Uterus (tissue), 4 donors: Measurements from ENCODE around the gene EPS15. TPM values are rescaled to one million over a fixed set of nuclear protein-coding genes. Genes with fewer than 3 reads are reported as not detected.
"Not testable (repeated sequence)": the region's sequence is repeated elsewhere in the genome, so short reads cannot be mapped to it uniquely, and the experiment has no call there.

Experiments
- DNase-seq, 2 donors: peaks; one replicate each; pipeline ENCODE4 v3.0.0-alpha.2; 2019 to 2020
- H3K27ac ChIP-seq, 2 donors: fragments of 200-600 bp; sonication (generic); 1 replicate in 1 of 2; 2 replicates in 1 of 2; pipeline ENCODE4 v1.5.1; 2016 to 2018
- H3K27me3 ChIP-seq, 2 donors: fragments of 200-600 bp; sonication (generic); one replicate each; pipeline ENCODE4 v1.5.1; 2018 to 2019; ENCODE audit warnings: control low read depth in 1 of 2
- H3K36me3 ChIP-seq, 2 donors: fragments of 200-600 bp; sonication (generic); one replicate each; pipeline ENCODE4 v1.5.1; 2019; ENCODE audit warnings: control low read depth in 1 of 2
- H3K4me1 ChIP-seq, 2 donors: fragments of 200-600 bp; sonication (generic); one replicate each; pipeline ENCODE4 v1.5.1; 2018 to 2019; ENCODE audit warnings: control low read depth in 1 of 2
- H3K4me3 ChIP-seq, 2 donors: fragments of 200-600 bp; sonication (generic); 1 replicate in 1 of 2; 2 replicates in 1 of 2; pipeline ENCODE4 v1.5.1; 2018 to 2019; ENCODE audit warnings: mild to moderate bottlenecking in 1 of 2
- H3K9me3 ChIP-seq, 2 donors: fragments of 200-600 bp; sonication (generic); one replicate each; pipeline ENCODE4 v1.5.1; 2019; ENCODE audit warnings: control low read depth in 1 of 2
- POLR2A ChIP-seq, 2 donors: fragments of 450-650 bp; IDR thresholded peaks; one replicate each; pipeline ENCODE4 v1.6.1; 2016; ENCODE audit warnings: antibody characterized with exemption in 2 of 2, mild to moderate bottlenecking in 1 of 2, moderate library complexity in 1 of 2
- intact Hi-C: fragments of 100-400 bp; cut with DNase I; formaldehyde crosslinking; loops from one replicate; pipeline ENCODE4 v1.15.1; 2023; ENCODE audit warnings: low total_unique reads
- total RNA-seq, 4 donors: library from RNA; depleted of rRNA in 3 of 4; stranded (reverse); fragments of >200 nt in 3 of 4; gene quantifications; one replicate each; pipeline versions ENCODE4 v1.1.0 to v1.2.4, GENCODE V29; 2014 to 2023
- TF ChIP-seq, protein P1 (sequence below), 4 experiments: fragments of 200-600 bp in 2 of 4; fragments of 450-650 bp in 2 of 4; sonication (generic) in 2 of 4; IDR thresholded peaks; one replicate each; pipeline ENCODE4 v1.5.1; 2016 to 2019; ENCODE audit warnings: antibody characterized with exemption in 4 of 4, mild to moderate bottlenecking in 2 of 4, moderate library complexity in 1 of 4
- donor health status: DM: yes; HTN: yes; CAD: no.

Gene EPS15
- total RNA-seq, 4 donors from 2014 or later: 30.7 to 133 (median 81.1) TPM

- TF ChIP-seq POLR2A (IDR thresholded peaks at IDR 0.05): no peak
- TF ChIP-seq, protein P1, sequence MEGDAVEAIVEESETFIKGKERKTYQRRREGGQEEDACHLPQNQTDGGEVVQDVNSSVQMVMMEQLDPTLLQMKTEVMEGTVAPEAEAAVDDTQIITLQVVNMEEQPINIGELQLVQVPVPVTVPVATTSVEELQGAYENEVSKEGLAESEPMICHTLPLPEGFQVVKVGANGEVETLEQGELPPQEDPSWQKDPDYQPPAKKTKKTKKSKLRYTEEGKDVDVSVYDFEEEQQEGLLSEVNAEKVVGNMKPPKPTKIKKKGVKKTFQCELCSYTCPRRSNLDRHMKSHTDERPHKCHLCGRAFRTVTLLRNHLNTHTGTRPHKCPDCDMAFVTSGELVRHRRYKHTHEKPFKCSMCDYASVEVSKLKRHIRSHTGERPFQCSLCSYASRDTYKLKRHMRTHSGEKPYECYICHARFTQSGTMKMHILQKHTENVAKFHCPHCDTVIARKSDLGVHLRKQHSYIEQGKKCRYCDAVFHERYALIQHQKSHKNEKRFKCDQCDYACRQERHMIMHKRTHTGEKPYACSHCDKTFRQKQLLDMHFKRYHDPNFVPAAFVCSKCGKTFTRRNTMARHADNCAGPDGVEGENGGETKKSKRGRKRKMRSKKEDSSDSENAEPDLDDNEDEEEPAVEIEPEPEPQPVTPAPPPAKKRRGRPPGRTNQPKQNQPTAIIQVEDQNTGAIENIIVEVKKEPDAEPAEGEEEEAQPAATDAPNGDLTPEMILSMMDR (IDR thresholded peaks at IDR 0.05): no peak
- Histone ChIP-seq H3K27ac (no peak overlapping the region), H3K4me1 (no peaks in the 10 kb centered on the region), H3K9me3 (no peaks in the 10 kb centered on the region), H3K27me3 (no peaks in the 10 kb centered on the region), H3K36me3 (no peaks in the 10 kb centered on the region), H3K4me3 (no peak overlapping the region)
- no peak for DNase-seq
- intact Hi-C loops: no loop called here
Observed at GRCh38 chr1:51564124-51564523, 45.1 kb upstream of the EPS15 start.

GRCh38 chr1:51561702-51562101 lies 42.6 kb upstream of the EPS15 start:
- H3K9me3 ChIP-seq: no peaks in the 10 kb centered on the region
- TF ChIP-seq, protein P1 (IDR thresholded peaks at IDR 0.05): no peak
- TF ChIP-seq POLR2A (IDR thresholded peaks at IDR 0.05): no peak
- H3K4me1 ChIP-seq: no peaks in the 10 kb centered on the region
- no peaks in the 10 kb centered on the region for H3K36me3 ChIP-seq
- H3K4me3 ChIP-seq: no peak overlapping the region
- no peaks in the 10 kb centered on the region for H3K27me3 ChIP-seq
- DNase-seq: no peak
- H3K27ac ChIP-seq: no peak overlapping the region
- intact Hi-C loops: no loop called here

DNA sequence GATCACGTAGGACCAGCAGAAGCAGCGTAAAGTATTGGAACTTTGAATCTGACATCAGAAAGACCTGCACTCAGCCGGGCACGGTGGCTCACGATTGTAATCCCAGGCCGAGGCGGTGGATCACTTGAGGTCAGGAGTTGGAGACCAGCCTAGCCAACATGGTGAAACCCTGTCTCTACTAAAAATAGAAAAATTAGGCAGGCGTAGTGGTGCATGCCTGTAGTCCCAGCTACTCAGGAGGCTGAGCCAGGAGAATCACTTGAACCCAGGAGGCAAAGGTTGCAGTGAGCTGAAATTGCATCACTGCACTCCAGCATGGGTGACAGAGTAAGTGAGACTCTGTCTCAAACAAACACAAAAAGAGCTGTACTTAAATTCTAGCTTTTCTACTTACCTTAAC lies 41.8 kb upstream of the EPS15 start:
- H3K27ac ChIP-seq, H3K27me3 ChIP-seq, H3K36me3 ChIP-seq, H3K9me3 ChIP-seq, H3K4me3 ChIP-seq, DNase-seq, H3K4me1 ChIP-seq, intact Hi-C loops: not testable (repeated sequence)

DNA sequence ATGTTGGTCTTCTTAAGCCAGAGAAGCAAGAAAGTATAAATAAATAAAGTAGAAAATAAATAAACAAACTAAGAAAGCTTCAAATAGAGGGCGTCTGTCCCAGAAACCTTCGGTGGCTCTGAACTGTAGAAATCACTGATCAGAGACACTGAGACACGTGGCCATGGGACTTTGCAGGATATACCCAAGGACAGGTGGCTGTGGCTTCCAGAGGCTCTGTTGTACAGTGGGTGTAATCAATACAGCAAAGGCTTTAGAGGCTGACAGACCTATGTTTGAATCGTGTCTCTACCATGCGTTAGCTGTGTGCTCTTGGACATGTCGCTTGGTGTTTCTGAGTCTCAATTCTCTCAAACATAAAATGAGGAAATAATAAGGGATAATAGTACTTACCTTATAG lies 41.0 kb upstream of the EPS15 start:
- Histone ChIP-seq H3K36me3 (no peaks in the 10 kb centered on the region), H3K27me3 (no peaks in the 10 kb centered on the region), H3K4me3 (no peak overlapping the region), H3K9me3 (no peaks in the 10 kb centered on the region), H3K27ac (no peak overlapping the region), H3K4me1 (no peaks in the 10 kb centered on the region)
- DNase-seq: no peak
- intact Hi-C loops: no loop called here
- TF ChIP-seq, protein P1 (IDR thresholded peaks at IDR 0.05): no peak
- TF ChIP-seq POLR2A (IDR thresholded peaks at IDR 0.05): no peak

DNA sequence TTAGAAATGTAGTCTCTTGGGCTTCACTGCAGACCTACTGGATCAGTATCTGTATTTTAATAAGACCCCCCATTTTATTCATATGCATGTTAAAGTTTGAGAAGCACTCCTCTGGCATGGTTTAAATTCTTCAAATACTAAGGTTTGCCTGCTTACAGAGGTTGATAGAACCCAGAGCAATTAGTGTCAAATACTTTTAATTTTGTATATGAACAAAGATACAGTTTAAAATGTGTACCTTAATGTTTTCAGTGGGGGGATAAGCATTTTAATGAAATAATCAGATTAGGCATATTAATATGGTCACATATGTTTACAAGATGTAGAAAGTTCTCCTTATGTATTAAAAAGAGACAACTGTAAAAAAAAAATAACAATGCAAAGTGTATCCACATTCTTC lies 40.4 kb upstream of the EPS15 start:
- Histone ChIP-seq H3K27me3 (no peaks in the 10 kb centered on the region), H3K4me1 (no peaks in the 10 kb centered on the region), H3K27ac (no peak overlapping the region), H3K9me3 (no peaks in the 10 kb centered on the region), H3K4me3 (no peak overlapping the region), H3K36me3 (no peaks in the 10 kb centered on the region)
- DNase-seq: no peak
- intact Hi-C loops: no loop called here
- TF ChIP-seq, protein P1 (IDR thresholded peaks at IDR 0.05): no peak
- no peak for TF ChIP-seq POLR2A (IDR thresholded peaks at IDR 0.05)

GRCh38 chr1:51559064-51559500 lies 40.0 kb upstream of the EPS15 start:
- no peaks in the 10 kb centered on the region for H3K4me1 ChIP-seq
- no peaks in the 10 kb centered on the region for H3K36me3 ChIP-seq
- no peak overlapping the region for H3K27ac ChIP-seq
- no peaks in the 10 kb centered on the region for H3K27me3 ChIP-seq
- no peaks in the 10 kb centered on the region for H3K9me3 ChIP-seq
- no peak overlapping the region for H3K4me3 ChIP-seq
- DNase-seq: no peak
- TF ChIP-seq, protein P1 (IDR thresholded peaks at IDR 0.05): no peak
- TF ChIP-seq POLR2A (IDR thresholded peaks at IDR 0.05): no peak
- intact Hi-C loops: no loop called here
